Vagina (tissue), 2 donors: ENCODE measurements around the gene USP49.
"Not testable (repeated sequence)": the region's sequence is repeated elsewhere in the genome, so short reads cannot be mapped to it uniquely, and the experiment has no call there.

Experiments used
- CTCF ChIP-seq, 3 experiments: fragments of 450-650 bp in 2 of 3; fragments of 200-600 bp in 1 of 3; sonication (generic) in 1 of 3; IDR thresholded peaks; one replicate each; pipeline ENCODE4 v1.5.1; 2017 to 2019; ENCODE audit warnings: antibody characterized with exemption in 3 of 3, mild to moderate bottlenecking in 2 of 3, moderate library complexity in 2 of 3
- POLR2A ChIP-seq, 2 donors: fragments of 450-650 bp; IDR thresholded peaks; one replicate each; pipeline ENCODE4 v1.6.1; 2017; ENCODE audit warnings: antibody characterized with exemption in 2 of 2, mild to moderate bottlenecking in 2 of 2, moderate library complexity in 2 of 2

- TF ChIP-seq CTCF, POLR2A (IDR thresholded peaks at IDR 0.05): not testable (repeated sequence)
These were observed 83.2 kb downstream of the USP49 start for GRCh38 chr6:41811946-41812345.
